ENCODE results near the gene TM9SF4.
"Not testable (repeated sequence)": the region's sequence is repeated elsewhere in the genome, so short reads cannot be mapped to it uniquely, and the experiment has no call there.

Gene TM9SF4

DNA sequence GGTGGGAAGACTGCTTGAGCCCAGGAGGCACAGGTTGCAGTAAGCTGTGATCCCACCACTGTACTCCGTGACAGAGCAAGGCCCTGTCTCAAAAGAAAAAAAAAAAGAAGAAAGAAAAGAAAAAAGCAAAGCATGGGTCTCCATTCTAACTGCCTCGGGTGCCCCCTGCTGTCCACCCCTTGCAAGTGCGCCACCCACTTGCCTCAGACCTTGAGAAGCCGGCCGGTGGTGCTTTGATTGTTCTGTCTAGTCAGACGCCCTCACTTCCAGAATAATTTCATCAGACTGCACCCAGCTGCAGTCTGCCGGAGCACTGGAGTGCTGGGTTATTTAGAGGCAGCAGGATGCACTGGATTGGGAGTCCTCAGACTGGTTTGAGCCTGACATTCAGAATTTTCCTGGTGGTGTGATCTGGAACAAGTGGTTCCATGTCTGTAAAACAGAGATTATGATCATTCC lies 17.6 kb upstream of the TM9SF4 start:
- ATAC-seq = peak; percentile 69 to 73

- ATAC-seq = no peak
Measured at GRCh38 chr20:32098786-32099185, 10.7 kb upstream of the TM9SF4 start.

DNA sequence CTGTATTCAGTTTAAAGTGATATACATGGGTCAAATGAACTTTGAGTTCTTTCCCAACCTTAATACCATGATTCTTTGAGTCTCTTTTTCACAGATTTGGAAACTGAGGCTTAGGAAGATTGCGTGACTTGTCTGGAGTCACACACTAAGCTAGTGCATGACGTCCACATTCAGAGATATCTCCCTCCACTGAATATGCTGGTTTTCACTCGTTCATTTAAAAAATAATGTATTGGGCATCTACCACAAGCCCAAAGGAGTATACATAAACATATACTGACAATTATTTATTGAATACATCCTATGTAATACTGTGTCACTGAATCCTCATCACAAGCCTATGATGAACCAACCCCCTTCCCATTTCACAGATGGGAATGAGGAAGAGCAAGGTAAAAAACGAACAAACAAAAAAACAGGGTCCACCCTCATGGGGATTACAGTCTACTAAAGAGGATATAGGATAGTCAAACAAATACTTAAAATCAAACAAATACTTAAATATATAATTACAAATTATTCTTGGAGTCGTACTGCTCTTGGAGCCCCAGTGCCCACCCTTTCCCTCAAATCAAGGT lies 611 bp upstream of the TM9SF4 start:
- no peak for ATAC-seq

DNA sequence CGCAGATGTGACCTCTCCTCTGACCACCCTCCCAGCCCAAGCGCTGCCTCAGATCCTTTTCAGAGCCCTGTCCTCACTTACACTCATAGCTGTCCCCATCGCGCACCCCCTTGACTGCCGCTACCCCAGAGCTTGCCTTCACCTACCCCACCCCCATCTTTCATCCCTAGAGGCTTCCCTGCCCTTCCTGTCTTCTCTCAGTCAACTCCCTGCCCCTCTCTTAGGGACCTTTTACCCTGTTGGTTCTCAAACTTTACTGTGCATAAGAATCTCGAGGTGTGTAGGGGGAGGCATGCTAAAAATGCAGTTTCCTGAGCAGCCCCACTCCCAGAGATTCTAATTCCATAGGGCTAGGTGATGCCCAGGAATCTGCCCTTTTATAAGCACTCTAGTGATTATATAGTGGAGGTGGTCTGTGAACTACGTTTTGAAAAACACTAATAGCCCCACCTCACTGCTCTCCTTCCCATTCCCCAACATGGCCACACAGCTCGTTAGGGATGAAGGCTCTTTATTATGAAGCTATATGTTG lies 725 bp downstream of the TM9SF4 start:
- ATAC-seq = no peak

GRCh38 chr20:32110727-32111126 lies 1.2 kb downstream of the TM9SF4 start:
- no peak for ATAC-seq

DNA sequence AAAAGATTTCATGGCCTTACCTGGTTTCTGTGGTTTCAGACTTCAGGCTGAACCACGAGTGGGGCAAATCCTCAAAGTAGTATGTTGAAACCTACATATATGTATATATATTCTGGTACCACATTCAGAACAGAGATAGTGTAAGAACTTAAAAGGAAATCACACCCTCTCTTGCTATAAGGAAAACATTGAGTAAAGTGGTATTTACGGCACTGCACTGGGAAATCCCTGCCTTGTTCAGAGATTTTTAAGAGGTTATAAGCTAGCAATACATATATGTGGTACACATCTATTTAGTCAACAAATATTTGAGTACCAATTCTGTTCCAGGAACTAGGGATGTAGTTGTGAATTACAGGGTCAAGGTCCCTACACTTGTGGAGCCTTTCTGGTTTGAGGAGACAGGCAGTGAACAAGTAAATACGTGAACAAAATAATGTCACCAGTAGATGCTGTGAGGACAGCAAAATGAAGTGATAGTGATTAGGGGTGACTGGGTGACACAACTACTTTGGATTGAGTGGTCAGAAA lies 1.7 kb downstream of the TM9SF4 start:
- ATAC-seq = no peak

DNA sequence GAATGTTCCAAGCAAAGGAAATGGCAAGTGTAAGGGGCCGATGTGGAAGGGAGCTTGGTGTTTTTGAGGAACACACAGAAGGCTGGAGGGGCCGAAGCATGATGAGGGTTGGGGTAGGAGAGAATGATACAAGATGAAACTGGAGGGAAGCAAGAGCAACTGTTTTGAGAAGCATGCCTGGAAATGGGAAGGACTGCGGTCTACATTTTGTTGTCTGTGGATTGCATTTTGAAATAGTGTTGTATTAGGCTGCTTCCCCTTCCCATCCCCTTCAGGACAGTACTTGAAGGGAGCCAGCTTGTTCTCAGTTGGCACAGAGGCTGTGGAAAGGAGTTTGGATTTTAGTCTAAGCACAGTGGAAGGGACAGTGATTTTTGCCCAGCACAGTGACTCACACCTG lies 2.2 kb downstream of the TM9SF4 start:
- ATAC-seq = no peak

GRCh38 chr20:32112841-32113240 lies 3.3 kb downstream of the TM9SF4 start:
- no peak for ATAC-seq

- ATAC-seq = no peak
Measured at GRCh38 chr20:32113591-32114260, 4.2 kb downstream of the TM9SF4 start.

- ATAC-seq = no peak
Measured at GRCh38 chr20:32114305-32114960, 4.9 kb downstream of the TM9SF4 start.

DNA sequence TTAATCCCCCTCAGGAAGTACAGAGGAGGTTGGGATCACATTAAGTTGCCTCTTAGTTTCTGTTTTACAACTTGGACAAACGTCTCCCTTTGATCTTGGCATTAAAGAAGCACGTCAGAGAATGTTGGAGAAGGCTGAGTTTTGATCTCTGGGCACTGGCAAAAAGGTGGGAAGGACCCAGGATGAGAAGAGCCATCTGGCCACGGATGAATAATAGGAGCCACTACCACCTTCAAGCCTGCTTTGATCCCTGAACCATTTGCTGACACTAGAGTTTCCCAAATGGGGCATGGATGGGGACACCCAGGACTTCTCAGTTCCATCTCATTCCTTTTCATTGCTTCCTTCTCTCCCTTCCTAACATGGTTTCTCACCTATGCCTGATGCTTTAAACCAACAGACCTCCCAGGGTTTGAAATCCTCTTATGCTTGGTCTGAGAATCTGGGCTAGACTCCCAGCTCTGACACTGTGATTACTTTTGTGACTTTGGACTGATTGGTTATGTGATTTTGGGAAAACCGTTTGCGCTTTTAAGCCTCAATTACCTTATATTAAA lies 5.8 kb downstream of the TM9SF4 start:
- no peak for ATAC-seq

DNA sequence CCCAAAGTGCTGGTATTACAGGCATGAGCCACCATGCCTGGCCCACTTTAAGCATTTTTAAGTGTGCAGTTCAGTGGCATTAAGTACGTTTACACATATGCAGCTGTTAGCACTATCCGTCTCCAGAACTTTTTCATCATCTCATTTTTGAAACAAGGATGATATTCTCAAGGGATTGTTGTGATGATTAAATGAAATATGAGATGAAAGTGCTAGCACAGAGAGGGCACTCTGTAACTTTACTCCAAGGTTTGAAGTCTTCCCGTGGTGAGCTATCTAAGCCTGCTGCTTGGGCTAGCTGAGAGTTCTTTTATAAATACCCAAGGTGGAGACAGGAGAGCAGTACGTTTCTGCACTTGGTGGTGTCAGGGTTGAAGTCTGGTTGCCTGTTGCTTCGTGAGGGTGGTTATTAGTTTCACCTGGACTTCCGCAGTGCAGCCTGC lies 6.6 kb downstream of the TM9SF4 start:
- no peak for ATAC-seq

DNA sequence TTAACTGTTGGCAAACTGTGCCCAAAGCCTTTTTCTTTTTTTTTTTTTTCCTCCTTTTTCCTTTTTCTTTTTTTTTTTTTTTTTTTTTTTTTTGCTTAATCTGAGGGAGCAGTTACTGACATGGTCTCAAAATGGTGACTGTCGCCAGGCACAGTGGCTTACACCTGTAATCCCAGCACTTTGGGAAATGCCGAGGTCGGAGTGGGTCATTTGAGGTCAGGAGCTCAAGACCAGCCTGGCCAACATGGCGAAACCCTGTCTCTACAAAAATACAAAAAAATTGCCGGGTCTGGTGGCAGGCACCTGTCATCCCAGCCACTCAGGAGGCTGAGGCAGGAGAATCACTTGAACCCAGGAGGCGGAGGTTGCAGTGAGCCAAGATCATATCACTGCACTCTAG lies 7.3 kb downstream of the TM9SF4 start:
- ATAC-seq = not testable (repeated sequence)

DNA sequence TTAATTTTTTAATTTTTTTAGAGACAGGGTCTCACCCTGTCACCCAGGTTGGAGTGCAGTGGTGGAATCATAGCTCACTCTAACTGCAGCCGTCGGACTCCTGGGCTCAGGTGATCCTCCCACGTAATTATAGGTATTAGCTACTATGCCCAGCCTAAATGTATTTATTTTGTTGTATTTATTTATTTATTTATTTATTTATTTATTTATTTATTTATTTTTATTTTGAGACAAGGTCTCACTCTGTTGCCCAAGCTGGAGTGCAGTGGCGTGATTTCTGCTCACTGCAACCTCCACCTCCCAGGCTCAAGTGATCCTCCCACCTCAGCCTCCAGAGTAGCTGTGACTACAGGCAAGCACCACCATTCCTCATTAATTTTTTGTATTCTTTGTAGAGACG lies 8.9 kb downstream of the TM9SF4 start:
- not testable (repeated sequence) for ATAC-seq

- no peak for ATAC-seq
Measured at GRCh38 chr20:32119734-32120133, 10.2 kb downstream of the TM9SF4 start.

GRCh38 chr20:32121908-32122307 lies 12.4 kb downstream of the TM9SF4 start:
- ATAC-seq = not testable (repeated sequence)

DNA sequence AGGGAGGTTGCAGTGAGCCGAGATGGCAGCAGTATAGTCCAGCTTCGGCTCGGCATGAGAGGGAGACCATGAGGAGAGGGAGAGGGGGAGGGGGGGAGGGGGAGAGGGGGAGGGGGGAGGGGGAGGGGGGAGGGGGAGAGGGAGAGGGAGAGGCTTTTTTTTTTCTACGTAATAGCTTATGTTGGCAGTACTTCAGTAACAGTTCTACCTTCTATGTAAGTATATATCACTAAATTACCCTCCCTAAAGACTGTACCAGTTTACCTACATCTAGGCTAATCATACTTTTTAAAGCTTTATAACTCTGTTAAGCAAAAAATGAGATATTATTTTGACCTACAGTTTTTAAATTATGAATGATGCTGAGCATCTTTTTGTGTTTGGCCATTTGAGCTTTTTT lies 13.6 kb downstream of the TM9SF4 start:
- no peak for ATAC-seq

- ATAC-seq = no peak
Measured at GRCh38 chr20:32124916-32125454, 15.5 kb downstream of the TM9SF4 start.

- ATAC-seq = no peak
Measured at GRCh38 chr20:32125506-32125905, 16.0 kb downstream of the TM9SF4 start.

- no peak for ATAC-seq
Measured at GRCh38 chr20:32126919-32127318, 17.4 kb downstream of the TM9SF4 start.

DNA sequence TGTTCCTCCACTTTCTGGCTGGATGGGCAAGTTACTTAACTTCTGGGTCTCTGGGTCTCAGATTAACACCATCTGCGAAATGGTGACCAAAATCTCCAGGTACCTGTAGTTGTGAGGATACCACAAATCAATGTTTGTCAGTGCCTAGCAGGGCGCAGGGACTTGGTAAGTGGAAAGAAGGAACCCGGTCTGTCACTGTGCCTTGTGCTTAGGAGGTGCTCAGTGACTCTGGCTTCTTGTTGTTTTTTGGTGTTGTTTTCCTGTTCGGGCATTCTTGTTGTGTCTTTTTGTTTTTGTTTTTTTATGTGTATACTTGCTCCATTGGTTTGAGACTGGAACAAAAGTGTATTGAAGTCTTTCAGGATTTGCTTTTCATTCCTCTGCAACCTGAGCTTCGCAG lies 17.8 kb downstream of the TM9SF4 start:
- no peak for ATAC-seq

GRCh38 chr20:32128167-32128566 lies 18.7 kb downstream of the TM9SF4 start:
- ATAC-seq = no peak

DNA sequence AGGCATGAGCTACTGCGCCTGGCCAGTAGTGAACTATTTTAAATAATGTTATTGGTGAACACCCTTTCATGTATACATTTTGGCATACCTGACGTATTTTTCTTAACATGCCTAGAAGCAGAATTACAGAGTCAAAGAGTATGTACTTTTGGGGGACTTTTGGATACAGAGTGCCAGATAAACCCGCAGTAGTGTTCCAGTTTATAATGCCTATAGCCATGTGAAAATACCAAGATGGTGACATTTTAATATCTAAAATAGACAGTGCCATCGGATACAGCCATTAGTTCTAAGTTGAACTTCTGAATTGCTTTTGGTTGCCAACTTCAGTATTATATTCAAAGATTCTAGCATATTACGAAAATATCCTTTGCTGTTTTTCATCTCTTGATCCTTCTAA lies 20.3 kb downstream of the TM9SF4 start:
- no peak for ATAC-seq
